COLO668 (cell line): ENCODE data around the gene TAGLN.

Experiments used
- DNase-seq: peaks from one replicate; lab custom pipeline; 2025; ENCODE audit not compliant: unreplicated experiment; lab: John Stamatoyannopoulos, UW

TAGLN gene

DNA sequence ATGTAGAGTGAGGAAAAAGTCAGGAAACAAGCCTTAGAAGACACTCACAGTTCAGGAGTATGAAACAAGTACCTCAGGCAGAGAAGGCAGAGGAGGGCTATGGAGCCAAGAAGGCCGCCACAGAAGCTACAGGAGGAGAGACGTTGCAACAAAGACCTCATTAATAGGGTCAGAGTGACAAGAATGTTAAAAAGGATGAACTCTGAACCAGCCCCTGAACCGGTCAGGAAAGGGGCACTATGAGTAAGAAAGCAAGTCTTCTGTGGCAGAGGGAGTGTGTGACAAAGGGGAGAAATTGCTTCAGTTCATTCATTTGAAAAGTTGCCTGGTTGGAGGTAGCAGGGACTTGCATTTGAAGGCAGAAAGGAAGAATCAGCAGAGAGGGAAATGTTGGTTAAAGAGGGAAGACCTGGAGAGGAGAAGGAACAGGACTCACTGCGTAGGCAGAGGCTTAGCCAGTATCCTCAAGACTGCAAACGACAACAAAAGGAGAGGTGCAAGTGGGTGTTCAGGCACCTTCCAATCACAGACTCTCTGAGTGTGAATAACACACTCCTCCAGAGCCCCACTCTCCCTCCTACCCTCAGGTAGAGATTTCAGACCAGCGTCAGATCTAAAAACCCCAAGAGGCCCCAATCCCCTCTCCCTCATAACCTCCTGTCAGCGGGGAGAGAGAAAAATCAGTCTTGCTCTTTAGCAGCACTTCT lies 15.4 kb downstream of the TAGLN start:
- DNase-seq: no peak

- DNase-seq: no peak
These were observed 18.2 kb downstream of the TAGLN start for GRCh38 chr11:117217141-117218084.

DNA sequence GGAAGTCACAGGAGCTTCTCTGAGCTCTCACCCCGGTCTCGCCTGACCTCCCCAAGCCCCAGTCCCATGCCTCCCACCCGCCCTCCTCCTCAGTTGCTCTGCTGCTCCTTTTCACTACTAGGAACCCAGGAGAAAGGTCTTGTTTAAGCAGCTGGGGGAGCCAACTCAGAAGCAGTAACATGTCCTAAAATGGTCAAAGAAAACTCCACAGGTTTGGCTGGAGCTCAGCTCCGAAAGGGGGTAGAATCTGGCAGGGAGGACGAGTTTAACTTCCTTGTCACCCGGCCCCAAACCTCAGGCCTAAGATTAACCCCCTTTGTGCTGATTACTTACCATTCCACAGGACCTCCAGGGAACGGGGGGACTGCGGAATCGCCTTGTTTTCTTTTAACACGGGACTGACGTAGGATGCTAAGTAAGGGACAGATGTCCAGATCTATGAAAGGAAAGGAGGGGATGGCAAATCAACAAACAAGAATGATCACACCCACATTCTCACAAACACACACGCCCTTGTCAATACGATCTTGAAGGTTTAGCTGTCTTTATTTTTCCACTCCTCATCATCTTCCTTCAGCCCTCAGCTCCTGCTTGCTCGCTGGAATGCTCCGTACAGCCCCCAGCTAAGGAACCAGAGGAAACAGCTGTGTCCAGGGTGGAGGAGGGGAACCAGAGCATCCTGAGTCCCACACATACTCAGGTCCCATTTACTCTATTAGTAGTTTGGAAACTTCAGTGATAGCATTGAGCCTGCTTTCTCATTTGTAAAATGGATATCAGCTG lies 19.2 kb downstream of the TAGLN start:
- no peak for DNase-seq

DNA sequence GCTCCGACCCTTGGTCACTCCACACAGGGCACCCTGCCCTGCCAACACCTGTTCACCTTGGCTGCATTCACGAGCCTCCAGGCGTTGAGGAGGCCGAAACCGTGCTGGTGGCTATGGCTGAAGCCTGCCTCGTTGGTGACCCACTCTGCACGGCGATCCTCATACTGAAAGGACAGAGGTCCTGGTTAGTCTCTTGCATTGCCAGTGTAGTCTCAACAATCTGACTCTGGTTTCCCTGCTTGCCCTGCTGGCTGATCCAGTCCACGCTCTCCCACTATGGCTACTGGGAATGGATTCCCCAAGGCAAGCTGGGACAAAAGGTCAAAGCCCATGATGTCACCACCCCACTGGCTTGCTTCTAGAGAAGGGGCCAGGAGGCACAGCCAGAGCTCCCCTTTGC lies 19.8 kb downstream of the TAGLN start:
- DNase-seq: no peak

DNA sequence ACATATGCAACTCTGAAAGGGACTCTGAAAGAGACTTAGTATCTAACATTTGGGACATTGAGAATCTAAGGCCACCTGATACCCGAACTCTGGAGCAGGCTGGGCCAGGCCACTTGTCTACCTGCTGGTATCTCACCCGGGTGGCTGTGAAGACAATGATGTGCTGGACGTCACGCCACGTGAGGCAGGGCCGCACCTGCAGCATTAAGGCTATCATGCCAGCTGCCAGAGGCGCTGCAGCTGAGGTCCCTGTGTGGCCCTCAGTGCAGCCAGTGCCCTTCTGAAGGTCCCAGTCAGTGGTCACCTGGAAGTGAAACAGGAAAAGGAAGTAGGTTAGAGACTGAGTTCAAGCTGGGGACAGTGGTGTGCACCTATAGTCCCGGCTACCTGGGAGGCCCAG lies 20.3 kb downstream of the TAGLN start:
- DNase-seq: no peak

GRCh38 chr11:117219995-117220394 lies 20.8 kb downstream of the TAGLN start:
- no peak for DNase-seq

GRCh38 chr11:117220568-117220967 lies 21.4 kb downstream of the TAGLN start:
- no peak for DNase-seq

GRCh38 chr11:117220999-117221774 lies 22.0 kb downstream of the TAGLN start:
- no peak for DNase-seq

DNA sequence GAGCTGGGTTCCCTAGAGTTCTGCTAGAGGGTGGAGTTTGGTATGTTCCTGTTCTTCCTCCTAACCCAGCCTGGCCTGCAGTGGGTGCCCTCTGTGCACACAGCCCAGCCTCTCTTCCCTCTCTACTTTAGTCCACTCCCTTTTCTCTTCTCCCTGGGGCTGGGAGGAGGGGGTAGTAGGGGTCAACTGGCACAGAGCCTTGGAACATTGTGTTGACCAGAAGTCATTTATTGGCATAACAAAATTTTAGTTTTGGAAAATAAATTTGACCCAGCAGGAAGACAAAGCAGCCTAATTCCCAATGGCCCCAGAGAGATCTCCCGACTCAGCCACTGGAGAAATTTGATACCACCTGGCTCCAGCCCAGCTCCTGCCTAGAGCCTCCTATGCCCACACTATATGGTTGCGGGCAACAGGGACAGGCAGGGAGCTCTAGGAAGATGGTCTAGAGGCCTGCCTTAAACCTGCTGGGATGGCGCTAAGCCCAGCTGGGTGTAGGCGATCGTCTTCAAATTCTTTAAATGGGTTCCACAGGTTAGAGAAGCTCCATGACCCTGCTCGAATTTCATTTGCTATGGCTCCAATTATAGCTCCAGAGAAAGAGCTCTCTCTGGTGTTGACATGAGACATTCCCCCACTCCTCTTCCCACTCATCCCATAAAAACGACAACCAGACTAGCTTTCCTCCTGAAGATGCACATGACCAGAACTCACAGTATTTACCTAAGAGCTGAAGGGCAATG lies 22.8 kb downstream of the TAGLN start:
- peak; percentile 54 for DNase-seq

DNA sequence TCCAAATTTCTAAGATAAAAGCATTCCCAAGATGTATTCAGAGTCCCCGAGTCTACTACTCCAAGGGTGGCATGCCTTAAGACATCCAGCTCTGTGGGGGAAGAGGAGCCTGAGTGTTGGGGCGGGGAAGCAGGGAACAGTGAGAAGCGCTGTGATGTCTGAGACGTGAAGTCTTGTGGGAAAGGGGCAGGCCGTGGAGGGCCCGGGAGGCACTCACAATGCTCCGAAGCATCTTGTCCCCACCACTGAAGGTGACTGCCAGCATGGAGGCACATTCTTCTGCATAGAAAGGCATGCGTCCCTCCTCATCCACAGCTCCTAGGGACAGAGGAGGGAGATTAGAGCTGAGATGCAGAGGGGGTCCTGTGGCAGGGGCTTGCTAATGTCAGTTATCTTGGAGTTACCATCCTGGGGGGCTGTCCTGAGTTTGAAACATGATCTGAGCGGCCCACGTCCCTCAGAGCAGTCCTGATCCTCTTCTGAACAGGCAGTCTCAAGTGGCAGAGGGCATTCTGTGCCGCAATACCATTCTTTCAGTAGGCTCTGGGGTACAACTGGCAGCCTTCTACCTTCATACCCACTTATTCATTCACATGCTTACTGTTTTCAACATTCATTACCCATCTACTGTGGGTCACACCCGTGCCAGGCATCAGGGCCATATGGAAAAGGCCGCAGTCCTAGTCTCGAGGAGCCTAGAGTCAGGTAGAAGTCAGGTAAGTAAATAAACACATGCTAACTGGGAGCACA lies 24.0 kb downstream of the TAGLN start:
- DNase-seq: no peak

DNA sequence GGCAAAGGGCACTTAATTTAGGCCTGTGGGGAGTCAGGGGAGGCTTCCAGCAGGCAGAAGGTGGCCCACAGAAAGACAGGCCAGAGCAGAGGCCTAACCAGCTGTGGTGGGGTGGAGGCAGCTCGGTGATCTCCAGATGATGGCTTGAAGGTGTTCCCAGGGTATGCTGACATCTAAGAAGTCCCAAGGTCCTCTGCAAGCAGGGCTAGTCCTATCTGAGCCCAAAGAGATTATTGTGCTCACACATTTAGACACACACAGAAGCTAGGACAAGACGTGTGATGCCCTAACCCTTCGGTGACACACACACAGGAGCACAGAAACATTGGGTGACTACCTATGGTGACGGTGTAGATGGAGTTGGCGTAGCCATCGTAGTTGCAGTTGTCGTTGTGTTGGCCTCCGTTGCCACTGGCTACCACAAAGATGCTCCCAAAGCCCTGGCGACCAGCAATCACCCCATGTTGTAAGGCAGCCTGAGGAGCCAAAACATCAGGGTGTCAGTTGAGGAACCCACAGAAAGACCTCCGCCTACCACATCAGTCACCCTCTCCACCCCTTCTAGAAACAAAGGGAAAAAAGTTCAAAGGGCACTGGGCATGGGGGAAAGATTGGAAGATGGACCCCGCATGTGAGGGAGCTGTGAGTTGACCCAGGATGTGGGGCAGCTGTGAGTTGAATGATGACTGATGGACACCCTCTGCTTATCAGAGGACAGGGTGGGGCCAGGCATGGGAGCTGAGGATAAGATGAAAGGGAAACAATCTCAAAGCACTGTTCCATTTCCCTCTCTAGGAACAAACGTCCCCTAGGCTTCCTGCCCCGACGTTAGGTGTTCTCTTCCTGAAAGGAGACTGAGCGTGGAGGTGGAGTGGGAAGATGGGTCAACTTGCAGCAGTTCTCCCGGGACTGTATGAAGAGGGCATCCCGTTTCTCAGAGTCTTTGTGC lies 24.8 kb downstream of the TAGLN start:
- no peak for DNase-seq

- DNase-seq: no peak
These were observed 26.5 kb downstream of the TAGLN start for GRCh38 chr11:117225553-117226170.

DNA sequence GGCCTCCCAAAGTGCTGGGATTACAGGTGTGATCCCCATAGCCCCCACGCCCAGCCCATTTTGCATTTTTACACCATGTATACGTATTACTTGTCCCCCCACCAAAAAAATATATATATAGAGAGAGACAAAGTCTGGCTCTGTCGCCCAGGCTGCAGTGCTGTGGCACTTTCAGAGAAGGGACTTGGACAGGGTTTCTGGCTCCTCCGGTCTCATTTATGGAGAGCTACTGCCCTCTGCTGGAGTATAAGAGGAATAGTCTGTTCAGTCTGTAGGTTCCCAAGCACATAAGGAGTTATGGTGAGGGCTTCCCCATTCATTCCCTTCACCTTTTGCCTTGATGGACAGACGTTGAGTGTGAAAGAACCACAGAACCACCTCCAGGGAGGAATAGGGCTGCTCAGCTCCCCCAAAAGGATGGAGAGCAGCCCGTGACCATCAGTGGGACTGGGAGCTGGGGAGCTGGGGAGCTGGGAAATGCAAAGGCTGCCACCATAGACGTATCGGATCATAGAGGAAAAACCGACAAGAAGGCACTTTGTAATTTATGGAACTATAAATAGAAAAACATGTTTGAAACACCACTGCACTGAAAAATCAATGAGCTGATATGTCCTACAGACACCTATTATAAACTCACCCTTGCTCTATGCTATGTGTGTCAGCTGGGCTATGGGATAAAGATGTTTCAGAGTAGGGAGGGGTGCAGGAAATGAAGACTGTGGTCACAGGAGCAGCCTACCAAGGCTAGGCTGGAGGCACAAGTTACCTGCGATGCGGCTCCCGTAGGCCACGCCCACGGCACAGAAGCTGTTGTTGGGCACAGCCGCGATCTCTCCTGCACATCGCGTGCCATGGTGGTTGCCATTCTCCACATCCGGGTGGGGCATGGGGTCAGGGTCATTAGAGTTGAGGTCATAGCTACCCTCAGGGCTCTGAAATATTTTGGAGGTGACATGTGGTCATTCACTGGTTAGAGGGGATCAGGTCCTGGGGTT lies 27.5 kb downstream of the TAGLN start:
- peak; percentile 46 for DNase-seq

GRCh38 chr11:117228091-117228490 lies 28.9 kb downstream of the TAGLN start:
- DNase-seq: no peak

- no peak for DNase-seq
These were observed 30.2 kb downstream of the TAGLN start for GRCh38 chr11:117229411-117229810.

GRCh38 chr11:117229931-117230285 lies 30.7 kb downstream of the TAGLN start:
- DNase-seq: no peak
